GM21717 (cell line): Measurements from ENCODE around the gene WAS.
"Not testable (repeated sequence)": the region's sequence is repeated elsewhere in the genome, so short reads cannot be mapped to it uniquely, and the experiment has no call there.

Source experiments
- ATAC-seq: cut with Tn5 transposase; IDR thresholded peaks from one replicate; pipeline ENCODE4 v1.9.1; 2021; ENCODE audit warnings: mild to moderate bottlenecking, moderate library complexity; ENCODE audit not compliant: unreplicated experiment

The WAS gene

GRCh38 chrX:48683411-48683982 is at the start of gene WAS:
WAS (plus strand) TSS chrX:48683799; CDS start chrX:48683854, 55 bp downstream.
- no peak for ATAC-seq

- ATAC-seq = no peak
Observed at GRCh38 chrX:48636301-48636700, 47.3 kb upstream of the WAS start.

- no peak for ATAC-seq
Observed at GRCh38 chrX:48636776-48637175, 46.8 kb upstream of the WAS start.

GRCh38 chrX:48645669-48646068 is 37.9 kb upstream of the WAS start:
- no peak for ATAC-seq

- no peak for ATAC-seq
Observed at GRCh38 chrX:48648336-48648751, 35.3 kb upstream of the WAS start.

GRCh38 chrX:48649102-48649501 is 34.5 kb upstream of the WAS start:
- no peak for ATAC-seq

GRCh38 chrX:48652055-48652579 is 31.5 kb upstream of the WAS start:
- ATAC-seq = not testable (repeated sequence)

- ATAC-seq = not testable (repeated sequence)
Observed at GRCh38 chrX:48654746-48655145, 28.9 kb upstream of the WAS start.

GRCh38 chrX:48659686-48660085 is 23.9 kb upstream of the WAS start:
- ATAC-seq = not testable (repeated sequence)

GRCh38 chrX:48663241-48663640 is 20.4 kb upstream of the WAS start:
- ATAC-seq = no peak

GRCh38 chrX:48664156-48664555 is 19.4 kb upstream of the WAS start:
- no peak for ATAC-seq

- ATAC-seq = no peak
Observed at GRCh38 chrX:48665991-48666390, 17.6 kb upstream of the WAS start.

- no peak for ATAC-seq
Observed at GRCh38 chrX:48666649-48667048, 16.9 kb upstream of the WAS start.

- no peak for ATAC-seq
Observed at GRCh38 chrX:48667509-48667908, 16.1 kb upstream of the WAS start.

GRCh38 chrX:48668187-48668586 is 15.4 kb upstream of the WAS start:
- ATAC-seq = not testable (repeated sequence)

GRCh38 chrX:48676106-48676892 is 7.3 kb upstream of the WAS start:
- peak; percentile 87 for ATAC-seq

GRCh38 chrX:48676893-48677270 is 6.7 kb upstream of the WAS start:
- no peak for ATAC-seq

GRCh38 chrX:48677516-48677915 is 6.1 kb upstream of the WAS start:
- ATAC-seq = no peak

GRCh38 chrX:48680467-48680866 is 3.1 kb upstream of the WAS start:
- not testable (repeated sequence) for ATAC-seq

- not testable (repeated sequence) for ATAC-seq
Observed at GRCh38 chrX:48680925-48681324, 2.7 kb upstream of the WAS start.

- no peak for ATAC-seq
Observed at GRCh38 chrX:48681539-48682183, 1.9 kb upstream of the WAS start.

- not testable (repeated sequence) for ATAC-seq
Observed at GRCh38 chrX:48682795-48683194, 804 bp upstream of the WAS start.
